HG02938 (cell line): ENCODE data around the gene LDAF1.
"Not testable (repeated sequence)": the region's sequence is repeated elsewhere in the genome, so short reads cannot be mapped to it uniquely, and the experiment has no call there.

Experiments used
- ATAC-seq: cut with Tn5 transposase; IDR thresholded peaks from one replicate; pipeline ENCODE4 v1.9.1; 2021; ENCODE audit warnings: mild to moderate bottlenecking, moderate library complexity; ENCODE audit not compliant: unreplicated experiment

LDAF1 gene

DNA sequence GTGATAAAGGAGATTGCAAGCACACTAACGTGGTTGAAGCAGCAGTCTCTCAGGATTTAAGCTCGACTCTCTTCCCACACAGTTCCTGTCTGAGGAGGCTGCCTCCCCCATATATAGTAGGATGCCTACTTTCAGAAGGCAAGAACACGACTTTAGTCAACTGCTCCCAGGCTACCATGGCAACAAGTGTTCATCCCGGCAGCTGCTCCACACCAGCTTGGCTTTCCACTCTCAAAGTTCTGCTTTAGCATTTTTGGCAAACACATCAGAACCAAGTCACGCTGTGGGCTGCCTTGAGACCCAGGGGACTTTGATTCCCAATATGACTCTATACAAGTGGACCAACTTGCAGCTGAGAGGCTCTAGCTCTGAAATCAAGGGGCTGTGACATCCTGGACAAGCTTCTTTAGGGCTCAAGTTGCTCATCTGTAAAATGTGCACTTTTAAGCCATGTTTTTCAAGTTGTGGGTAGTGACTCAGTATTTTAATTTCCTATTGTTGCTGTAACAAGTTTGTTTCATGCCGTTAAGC is 36.4 kb downstream of the LDAF1 start:
- no peak for ATAC-seq

- not testable (repeated sequence) for ATAC-seq
These were observed 36.9 kb downstream of the LDAF1 start for GRCh38 chr16:21195330-21195729.

DNA sequence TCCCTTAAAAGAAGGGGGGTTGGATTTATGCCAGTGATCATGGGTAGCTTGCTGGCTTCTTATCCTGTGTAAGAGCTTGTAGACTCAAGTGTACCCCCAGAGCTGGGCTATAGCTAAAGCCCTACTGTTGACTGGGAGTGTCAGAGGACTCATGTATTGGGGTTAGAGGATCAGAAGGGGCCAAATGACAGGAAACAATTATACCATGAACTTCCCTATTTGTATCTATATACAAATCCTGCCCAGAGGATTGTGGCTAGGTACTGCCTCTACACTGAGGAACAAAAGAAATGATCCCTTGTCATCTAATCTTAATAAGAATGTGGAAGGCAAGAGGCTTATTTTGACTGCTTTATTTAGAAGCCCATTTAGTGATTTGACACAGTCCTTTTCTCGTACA is 38.6 kb downstream of the LDAF1 start:
- no peak for ATAC-seq

DNA sequence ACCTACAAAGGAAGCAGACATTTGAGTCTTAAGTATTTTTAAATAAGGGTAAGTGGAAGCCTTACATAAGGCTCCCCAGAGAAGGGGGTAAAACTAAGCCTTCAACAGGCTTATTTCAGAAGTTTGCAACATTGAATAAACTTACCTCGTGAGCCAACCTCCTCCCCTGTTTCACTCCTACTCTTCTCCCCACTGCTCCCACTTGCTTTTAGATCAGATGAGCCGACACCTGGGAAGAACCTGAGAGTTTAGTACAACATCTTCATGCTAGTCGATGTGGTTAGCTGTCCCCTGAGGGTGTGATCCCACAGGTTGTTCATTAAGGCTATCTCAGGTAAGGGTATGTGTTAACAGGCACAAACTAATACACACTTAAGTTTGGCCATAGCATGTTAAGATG is 39.1 kb downstream of the LDAF1 start:
- no peak for ATAC-seq

DNA sequence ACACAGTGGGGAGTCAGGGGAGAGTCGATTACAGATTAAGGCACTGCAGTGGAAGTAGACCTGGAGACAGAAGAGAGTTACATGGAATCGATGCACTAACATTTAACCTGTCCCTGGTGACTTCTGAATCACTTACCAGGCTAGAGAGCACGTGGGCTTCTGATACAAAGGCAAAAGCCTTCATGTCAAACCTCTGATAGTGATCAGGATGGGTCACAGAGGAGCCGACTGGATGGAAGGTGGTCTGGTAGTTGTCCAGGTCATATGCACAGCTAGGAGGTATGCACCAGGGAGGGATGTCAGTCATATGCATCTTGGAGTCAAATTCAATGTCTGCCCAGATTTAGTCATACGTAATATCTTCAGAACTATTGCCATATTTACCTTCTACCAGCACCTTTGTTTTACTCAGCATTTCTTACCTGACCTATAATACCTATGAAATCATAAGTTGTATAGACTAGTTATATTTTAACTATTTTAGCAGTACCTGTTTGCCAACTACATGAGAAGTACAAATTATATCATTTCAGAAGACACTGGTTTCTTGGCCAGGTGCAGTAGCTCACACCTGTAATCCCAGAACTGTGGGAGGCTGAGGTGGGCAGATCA is 41.2 kb downstream of the LDAF1 start:
- no peak for ATAC-seq

GRCh38 chr16:21203155-21203797 is 44.8 kb downstream of the LDAF1 start:
- ATAC-seq: no peak

- no peak for ATAC-seq
These were observed 46.8 kb downstream of the LDAF1 start for GRCh38 chr16:21205303-21205702.

- ATAC-seq: no peak
These were observed 48.1 kb downstream of the LDAF1 start for GRCh38 chr16:21206550-21206949.

DNA sequence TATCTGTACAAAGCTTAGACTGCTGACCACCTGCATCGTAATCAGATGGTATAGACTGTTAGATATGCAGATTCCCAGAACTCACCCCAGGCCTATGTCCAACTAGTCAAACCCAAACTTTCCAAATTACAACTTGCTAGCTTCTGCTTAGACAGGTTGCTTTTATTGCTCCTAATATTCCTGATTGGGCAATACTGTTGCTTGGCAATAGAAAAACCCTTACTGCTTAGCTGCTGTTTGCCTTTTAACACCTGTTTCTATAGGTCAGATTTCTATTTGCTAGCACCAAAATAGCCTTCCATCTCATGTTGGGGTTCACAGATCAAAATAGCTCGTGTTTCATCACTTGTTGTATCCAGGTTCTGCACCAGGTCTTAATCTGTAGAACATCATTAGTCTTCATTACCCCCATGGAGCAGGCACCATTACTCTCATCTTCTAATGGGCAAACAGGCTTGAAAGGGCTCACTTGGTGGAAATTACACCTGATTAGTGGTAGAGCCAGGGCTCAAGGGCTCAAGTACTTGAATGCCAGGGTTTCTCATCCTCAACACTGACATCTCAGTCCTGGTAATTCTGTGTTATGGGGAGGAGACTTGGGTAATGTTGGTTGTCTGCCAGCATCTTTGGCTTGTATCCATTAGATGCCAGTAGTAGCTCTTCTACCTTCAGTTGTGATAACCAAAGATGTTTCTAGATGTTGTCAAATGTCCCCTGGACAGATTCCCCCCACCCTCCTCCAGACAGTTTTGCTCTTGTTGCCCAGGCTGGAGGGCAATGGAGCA is 50.2 kb downstream of the LDAF1 start:
- no peak for ATAC-seq

DNA sequence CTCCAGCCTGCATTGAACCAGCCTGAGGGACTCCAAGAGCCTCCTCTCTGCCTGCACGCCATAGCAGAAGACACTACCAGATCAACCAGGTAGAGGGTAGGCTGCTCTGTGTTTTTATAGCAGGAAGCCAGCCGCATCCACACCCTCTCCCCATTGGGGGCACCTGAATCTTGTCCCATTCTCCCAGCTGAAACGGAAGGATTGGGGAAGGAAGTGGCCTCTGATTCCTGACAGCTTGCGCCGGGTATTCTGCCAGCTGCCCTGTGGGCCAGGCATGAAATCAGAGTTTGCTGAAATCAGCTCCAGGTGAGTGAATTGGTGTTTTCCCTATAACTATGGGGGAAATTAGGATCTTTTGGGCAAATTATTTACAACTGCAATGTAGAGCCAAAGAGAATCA is 53.0 kb downstream of the LDAF1 start, which contains the start of gene ZP2:
TSS of gene ZP2 (minus strand) at position 89 of the 400 bp plus-strand sequence. CDS start at position 62, 27 bp downstream.
- no peak for ATAC-seq

DNA sequence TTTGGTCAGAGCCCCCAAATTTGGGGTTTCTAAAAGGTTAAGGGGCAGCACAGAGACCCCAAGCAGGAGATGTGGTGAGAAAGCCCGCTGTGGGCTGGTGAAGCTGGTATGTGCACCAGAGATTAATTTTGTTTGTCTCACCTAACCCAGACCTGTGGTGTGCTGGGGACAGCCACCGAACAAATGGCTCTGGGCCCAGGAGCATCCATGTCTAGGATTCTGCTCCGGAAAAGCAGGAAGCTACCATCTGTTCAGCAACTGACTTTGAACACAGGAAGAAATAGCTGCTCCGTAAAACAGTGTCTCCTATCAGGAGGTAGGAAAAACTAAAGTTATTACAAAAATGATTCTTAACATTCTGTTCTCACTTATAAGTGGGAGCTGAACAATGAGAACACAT is 55.6 kb downstream of the LDAF1 start:
- no peak for ATAC-seq

GRCh38 chr16:21217121-21217520 is 58.6 kb downstream of the LDAF1 start:
- no peak for ATAC-seq

DNA sequence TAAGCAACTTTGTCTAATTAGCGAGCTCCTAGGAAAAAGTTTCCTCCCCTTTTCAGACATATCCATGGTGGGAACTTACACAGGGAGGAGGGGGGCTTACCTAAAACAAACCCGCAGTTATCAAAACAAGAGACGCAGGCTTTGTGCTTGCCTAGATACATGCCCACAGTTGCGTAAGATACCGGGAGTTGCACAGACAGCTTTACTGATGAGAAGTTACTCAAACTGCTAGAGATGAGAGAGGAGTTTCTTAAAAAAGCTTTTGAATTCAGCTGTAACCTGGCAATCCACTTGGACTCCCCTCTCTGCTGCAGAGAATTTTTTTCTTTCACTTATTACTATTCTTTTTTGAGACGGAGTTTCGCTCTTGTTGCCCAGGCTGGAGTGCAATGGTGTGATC is 59.7 kb downstream of the LDAF1 start:
- ATAC-seq: no peak

- no peak for ATAC-seq
These were observed 61.1 kb downstream of the LDAF1 start for GRCh38 chr16:21219551-21219950.

DNA sequence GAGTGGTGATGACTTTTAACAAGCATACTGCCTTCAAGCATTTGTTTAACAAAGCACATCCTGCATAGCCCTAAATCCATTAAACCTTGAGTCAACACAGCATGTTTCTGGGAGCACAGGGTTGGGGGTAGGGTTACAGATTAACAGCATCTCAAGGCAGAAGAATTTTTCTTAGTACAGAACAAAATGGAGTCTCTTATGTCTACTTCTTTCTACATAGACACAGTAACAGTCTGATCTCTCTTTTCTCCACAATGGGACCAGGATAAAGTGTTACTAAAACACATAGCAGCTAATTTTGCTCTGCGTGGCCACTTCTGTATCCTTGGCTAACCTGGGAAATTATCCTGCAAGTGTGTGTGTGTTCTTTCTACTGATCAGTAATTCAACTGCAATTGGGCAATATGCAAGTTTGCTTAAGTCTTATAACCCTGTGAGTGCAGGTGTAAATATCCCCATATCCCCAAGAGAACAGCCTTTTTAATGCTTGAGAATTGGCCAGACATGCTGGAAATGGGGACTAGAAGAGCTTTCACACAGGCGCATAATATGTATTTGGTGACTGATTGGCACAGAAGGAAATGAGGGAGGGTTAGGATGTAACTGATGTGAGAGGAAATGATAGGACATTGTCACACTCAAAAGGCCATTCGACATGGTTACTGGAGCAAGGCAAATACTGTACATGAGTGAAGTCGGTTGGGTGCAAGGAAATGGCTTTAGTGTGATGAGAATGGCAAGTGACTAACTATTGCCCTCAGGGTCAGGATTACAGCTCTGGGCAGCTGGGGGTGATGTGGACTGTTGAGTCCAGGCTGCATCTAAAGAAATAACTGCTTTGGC is 64.2 kb downstream of the LDAF1 start:
- no peak for ATAC-seq

GRCh38 chr16:21223787-21224186 is 65.3 kb downstream of the LDAF1 start:
- ATAC-seq: no peak

- no peak for ATAC-seq
These were observed 66.3 kb downstream of the LDAF1 start for GRCh38 chr16:21224800-21225199.

DNA sequence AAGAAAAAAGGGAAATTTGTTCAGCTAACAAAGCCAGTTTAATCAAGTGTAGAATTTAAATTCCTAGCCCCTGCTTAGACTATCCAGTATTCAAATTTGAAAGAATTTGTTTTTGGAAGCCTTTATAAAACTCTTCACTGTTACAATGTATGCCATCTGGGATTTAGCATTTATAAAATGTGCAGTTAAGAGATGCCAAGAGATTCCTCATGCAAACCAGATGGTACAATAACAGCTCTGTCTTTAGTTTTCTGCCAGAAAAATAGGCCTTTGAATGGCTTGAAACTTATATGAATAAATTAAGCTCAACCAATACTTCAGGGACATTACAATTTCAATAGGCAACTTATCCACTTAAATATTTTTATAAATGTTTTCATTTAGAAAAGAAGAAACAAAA is 68.3 kb downstream of the LDAF1 start:
- no peak for ATAC-seq

DNA sequence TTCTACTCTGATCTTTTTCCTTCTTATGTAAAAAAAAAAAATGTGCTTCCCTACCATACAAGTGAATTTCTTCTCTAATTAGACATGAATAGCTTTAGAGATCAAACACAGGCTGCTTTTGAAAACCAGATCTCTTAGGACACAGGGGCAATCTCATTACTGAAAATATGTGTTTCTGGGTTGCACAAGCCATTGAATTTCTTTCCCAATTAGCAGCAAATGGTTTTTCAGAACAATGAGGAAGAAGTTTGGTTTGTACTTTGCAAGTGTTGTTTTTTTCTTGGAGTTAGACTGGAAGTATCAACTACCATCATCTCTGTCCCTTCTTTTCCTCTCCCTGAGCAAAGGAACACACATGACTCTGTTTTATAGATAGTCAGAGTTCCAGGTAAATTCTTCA is 69.4 kb downstream of the LDAF1 start:
- no peak for ATAC-seq

GRCh38 chr16:21228361-21228872 is 69.9 kb downstream of the LDAF1 start:
- ATAC-seq: no peak
